HG02571 (cell line): ENCODE data around the gene ZDHHC6.
"Not testable (repeated sequence)": the region's sequence is repeated elsewhere in the genome, so short reads cannot be mapped to it uniquely, and the experiment has no call there.

ENCODE experiments used
- ATAC-seq: cut with Tn5 transposase; IDR thresholded peaks from one replicate; pipeline ENCODE4 v1.9.1; 2021; ENCODE audit warnings: mild to moderate bottlenecking, moderate library complexity; ENCODE audit not compliant: unreplicated experiment

Gene ZDHHC6

DNA sequence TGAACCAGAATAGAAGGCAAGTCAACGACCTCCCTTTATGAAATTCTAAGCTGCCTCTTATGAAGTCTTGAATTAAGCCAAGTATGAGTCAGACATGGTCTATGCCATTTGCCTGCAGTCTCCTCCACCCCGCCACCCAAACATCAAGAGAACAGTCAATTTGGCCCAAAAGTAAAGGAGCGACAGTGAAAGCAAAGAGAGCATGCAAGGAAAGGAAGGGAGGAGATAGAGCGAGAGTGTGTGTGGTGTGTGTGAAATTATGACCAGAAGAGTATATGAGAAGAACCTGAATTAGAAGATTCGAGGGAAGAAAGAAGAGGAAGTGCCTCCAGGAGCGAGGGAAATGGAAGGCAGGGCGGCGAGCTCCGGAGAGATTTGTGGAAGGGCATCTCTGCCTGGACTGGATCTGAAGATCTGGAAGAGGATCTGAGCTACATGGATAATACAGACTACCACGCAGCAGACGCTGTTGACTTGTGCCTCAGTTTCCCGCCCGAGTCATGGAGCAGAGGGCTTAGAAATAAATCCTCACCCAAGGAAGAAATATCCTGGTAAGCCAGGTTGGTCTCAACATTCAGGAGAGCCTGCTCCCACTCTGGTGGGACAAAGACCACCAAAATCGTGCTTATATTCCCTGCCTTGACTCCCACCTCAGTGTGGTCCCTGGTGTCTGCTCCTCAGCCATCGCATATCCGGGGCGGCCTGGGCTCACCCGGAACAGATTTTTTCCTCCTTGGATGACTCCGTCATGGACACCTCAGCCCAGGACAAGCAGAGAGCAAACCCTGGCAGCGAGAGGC is 459 bp downstream of the ZDHHC6 start:
- ATAC-seq = peak; percentile 36

DNA sequence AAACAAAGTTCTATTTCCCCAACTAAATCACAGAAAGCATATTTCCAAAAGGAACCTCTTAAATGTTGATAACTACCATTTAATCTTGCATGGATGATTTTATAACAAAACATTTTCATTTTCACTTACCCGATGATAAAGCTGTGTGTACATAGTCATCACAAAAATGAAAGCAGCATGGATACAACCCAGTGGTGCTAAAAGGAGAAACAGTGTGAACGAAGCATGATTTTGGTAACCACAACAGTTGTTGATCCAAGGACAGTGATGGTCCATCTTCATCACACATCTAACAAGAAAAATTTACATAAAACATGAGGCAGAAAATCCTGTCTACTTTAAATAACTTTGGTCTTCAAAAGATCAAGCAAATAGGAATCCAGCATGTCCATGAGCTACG is 4.7 kb downstream of the ZDHHC6 start:
- ATAC-seq = no peak

DNA sequence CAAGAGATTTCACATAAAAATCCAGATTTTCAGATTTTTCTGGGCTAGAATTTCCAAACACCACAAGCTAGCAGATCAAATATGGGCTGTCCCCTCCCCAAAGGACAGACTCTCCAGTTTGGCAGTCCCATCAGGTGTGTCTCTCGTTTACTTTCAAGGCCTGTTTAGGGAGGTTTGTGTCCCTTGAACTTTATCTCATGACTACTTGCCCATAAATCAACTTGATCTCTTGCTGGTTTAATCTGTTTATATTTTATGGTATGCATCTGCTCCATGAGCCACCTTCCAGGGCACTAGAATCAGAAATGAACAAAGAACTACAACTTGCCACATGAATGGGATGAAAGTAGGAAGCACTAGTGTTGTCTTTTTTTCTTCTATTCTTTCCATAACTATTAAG is 5.2 kb downstream of the ZDHHC6 start:
- ATAC-seq = no peak

DNA sequence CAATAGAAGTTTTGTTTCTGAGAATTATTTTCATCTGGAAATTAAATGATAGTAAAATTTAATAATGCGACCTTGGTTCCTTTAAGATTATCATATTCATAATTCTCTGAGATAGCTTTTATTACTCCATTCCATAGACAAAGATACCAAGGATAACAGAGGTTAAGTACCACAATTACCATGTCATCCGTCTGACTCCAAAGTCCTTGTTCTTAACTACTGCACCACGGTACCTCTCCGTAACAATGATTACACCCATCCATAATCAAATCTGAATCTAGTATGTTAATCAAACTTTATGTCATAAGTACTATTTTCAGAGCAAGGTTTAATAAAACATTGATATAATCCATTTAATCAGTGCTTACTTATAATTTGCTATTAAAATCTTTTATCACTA is 8.4 kb downstream of the ZDHHC6 start:
- no peak for ATAC-seq

DNA sequence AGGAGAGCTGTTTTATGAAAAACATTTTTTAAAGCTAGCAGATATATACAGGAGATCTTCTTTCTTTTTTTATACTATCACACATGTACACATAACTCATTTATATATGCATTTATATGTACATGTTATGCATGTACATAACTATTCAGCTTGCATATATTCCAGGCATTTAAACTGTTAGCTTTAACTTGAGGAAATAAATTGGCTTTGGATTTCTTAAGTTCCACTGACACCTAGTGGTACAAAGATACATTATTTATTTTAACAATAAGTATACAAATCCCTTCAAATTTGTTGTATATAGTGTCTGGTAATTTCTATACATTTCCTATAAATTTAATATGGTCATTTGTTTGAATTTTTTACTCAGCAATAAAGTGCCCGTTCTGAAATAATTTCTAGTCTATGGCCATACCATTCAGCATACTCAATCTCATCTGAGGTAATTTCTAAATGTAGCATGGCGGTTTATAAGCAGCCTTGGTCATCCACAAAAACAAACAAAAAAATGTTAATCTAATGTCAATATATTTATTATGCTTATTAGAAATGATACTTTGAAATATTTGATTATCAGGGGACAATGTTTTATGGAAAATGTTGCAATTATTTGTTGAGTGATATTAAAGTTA is 11.6 kb downstream of the ZDHHC6 start:
- no peak for ATAC-seq

DNA sequence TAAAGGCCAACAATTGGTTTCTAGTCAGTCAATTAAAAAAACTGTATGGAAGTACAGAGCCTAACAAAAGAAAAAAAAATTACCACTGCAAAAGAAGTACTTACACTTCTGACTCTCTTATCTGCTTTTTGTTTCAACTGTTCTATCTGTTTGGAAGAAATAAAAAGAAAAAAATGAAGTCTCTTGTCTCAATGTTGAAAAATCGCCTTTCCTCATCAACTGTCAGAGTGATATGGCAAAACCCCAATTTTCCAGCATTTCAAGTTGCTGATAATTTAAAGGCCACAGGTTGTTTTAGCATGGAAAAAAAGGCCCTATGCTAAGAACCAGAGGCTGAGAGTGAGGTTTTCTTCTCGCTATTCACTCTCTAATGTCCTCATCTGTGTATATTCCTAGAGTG is 13.6 kb downstream of the ZDHHC6 start:
- no peak for ATAC-seq

DNA sequence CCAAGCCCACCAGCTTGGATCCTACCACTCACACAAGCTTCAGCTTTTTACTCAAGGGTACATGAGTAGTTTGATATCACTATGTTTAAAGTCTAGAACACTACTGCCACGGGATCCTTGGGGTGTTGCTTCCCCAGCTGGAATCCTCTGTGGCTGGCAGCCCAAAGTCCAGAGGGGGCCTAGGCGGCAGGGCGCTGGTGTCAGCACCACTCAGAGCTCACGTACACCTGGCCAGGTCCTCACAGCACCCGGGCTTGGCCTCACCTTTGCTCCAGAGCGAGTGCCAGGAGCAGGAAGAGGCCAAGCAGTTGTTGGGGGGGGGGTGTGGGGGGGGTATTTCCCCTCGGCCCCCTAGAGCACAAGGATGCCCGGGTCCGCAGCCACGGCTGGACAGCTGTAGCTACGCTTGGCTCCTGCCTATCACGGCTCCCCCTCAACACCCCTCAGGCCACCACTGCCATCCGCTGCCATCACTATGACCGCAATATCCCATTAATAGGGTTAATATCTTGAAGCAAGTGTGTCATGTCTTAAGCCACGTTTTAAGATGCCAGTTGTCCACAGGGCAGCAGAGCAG is 17.0 kb downstream of the ZDHHC6 start:
- no peak for ATAC-seq

DNA sequence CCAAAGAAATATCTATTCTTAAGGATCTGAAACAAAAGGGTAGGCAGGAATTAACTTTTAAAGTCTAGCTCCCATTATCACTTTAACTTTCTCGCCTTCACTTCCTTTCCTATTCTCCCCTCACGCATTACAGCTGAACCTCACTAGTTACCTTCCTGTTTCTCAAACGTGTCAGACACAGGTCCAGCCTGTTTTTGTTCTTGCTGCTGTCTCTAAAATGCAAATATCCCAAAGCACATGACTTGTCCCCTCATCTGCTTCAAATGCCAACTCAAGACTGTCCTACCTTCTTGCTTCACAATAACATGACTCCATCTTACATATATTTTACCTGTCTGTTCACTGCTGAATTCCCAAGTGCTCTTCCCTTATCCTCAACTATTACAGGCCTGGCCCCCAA is 17.6 kb downstream of the ZDHHC6 start:
- ATAC-seq = no peak

DNA sequence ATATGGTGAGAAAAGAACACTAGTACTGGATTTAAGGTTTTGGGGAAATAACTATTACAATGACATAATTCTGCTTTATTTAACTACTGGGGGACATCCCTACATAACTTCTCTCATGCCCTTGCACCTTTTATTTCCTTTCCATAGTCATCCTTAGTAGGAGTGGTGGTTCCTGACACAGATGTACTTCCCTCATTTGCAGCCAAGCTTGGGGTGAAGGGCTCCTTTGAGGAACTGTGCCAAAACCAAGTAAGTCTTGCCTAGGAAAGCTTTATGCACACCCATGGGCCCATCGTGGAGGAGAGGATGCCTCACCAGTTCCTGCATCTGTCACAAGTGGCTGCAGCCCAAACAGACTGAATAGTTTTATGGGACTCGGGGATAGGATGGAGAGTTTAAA is 20.6 kb downstream of the ZDHHC6 start:
- ATAC-seq = no peak

DNA sequence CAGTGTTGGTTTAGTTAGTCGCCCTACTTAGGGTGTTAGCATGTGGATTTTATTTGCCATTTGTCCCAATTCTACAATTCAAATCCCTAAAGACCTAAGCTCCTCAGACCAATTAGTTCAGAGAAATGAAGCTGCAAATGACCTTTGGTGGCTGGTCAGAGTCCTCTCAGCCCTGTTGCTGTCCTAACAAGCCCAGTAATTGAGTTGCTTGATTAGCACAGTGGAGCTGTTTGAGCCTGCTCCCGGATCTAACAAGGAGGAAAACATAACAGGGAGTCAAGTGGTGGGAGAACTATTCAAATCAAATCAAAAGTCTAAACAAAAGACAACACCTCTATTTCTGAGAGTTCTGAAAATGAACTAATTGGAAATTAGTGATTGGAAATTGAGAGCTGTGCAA is 22.1 kb downstream of the ZDHHC6 start:
- no peak for ATAC-seq

DNA sequence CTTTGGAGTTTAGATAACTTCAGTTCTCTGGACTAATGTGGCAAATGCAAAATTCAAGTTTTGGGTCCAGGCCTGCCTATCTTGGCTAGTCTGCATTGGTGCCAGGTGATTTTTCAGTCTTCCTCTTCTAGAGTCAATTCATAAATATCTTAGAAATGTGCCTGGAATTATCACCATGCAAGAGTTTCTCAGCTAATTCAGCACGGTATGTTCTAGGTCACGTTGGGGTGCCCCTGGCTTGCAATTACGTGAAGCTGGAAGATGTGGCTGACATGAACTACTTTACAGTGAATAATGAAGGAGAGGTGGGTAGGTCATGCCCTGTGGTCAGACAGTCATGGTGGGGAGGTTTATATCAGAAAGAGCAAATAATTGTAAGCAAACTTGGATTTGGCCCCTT is 25.0 kb downstream of the ZDHHC6 start:
- ATAC-seq = no peak

DNA sequence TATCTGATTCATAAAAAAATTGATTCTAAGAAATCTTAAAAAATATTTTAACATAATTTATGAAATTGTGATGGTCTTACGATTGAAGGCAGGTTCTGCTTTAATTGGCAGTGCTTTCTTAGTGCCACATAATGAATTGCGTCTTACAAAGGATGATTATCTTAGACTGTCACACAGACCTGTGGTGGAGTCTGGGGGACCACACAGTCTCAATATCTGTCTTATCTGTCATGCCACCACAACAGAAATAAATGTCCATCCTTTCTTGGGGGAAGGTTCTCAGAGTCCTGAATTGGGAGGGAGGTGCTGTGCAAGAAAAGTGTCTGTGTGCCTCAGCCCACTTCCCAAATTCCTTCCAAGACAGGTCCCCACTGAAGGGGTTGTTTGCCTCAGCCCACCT is 34.0 kb downstream of the ZDHHC6 start:
- ATAC-seq = no peak

DNA sequence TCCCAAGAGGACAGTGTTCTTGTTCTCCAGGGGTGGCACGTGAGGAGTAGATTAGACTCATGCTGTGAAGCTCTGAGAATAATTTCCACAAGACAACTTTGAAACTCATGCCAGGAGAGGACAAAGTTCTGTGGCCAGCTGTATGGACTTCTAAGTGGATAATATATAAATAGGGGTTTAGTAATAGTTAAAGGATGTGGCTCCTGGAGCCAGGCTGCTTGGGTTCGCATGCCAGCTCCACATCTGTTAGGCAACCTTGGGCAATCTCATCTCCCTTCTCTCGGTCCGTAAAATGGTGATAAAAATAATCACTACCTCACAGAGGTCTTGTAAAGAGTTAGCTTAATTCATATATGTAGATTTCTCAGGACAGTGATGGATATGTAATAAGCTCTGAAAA is 37.0 kb downstream of the ZDHHC6 start:
- ATAC-seq = no peak

DNA sequence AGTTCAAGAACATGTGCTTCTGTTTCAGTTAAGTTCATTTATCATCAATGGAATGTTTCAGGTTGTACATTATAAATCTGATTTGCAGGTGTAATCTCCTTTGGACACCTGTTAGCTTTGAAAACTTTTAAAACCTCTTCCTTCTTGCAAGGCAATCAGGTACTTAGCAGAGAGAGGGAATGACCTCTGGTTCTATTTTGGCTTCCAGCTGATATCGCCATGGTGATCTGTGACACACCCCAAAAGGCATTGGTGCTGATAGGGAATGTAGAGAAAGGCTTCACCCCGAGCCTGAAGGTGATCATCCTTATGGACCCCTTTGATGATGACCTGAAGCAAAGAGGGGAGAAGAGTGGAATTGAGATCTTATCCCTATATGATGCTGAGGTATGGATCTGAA is 37.4 kb downstream of the ZDHHC6 start:
- no peak for ATAC-seq

DNA sequence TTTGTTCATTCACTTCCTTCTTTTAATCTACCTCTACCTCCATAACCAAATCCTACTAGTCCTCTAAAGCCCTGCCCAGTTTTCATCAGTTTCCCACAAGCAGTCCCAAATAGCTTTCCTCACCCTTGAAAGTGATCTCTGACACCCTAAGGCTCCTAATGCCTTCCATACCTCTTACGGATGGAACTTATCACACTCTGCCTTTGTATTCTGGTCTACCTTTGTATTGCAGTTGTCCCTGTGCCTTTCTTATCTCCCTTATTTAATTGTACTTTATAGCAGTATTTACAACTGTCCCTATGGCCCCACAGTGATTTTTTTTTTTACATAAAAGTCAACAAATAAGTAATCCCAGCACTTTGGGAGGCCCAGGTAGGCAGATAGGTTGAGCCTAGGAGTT is 39.0 kb downstream of the ZDHHC6 start:
- ATAC-seq = no peak

DNA sequence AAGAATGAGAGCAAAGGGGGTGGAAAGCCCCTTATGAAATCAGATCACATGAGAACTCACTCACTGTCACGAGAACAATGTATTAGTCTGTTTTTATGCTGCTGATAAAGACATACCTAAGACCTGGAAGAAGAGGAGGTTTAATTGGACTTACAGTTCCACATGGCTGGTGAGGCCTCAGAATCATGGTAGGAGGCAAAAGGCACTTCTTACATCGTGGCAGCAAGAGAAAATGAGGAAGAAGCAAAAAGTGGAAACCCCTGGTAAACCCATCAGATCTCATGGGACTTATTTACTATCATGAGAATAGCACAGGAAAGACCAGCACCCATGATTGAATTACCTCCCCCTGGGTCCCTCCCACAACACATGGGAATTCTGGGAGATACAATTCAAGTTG is 39.9 kb downstream of the ZDHHC6 start:
- not testable (repeated sequence) for ATAC-seq

DNA sequence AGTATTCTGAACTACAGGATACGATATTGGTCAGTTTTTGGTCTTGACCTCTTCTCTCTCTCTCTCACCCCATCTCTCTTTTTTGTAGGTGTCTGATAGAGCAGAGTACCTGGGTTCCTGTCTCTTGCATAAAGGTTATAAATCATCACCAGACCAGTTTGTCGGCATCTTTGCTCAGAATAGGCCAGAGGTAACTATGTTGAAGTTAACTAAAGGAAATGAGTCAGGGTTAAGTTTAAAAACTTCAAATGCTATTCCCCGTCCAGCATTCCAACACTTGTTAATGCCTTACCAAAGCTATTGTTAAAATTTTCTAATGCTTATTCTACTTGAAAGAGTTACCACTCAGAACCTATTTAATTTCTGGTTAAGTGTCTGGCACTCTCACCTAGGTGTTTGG is 42.1 kb downstream of the ZDHHC6 start:
- ATAC-seq = no peak

DNA sequence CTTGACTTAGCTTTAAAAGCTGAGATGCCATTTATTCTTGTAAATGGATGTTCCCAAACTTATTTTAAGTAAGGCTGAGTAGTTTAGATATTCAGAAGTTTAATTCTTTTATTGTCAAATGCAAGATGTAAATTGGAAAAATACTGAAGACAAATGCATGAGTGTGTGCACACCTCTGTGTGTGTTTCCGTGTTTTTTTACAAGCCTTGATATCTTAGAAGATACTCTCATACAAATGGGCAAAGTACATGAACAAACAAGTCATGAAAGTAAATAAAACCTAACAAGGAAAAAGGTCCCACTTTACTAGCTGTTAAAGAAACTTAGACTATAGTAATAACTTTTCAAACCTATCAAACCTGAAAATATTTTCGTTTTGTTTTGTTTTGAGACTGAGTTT is 43.8 kb downstream of the ZDHHC6 start:
- no peak for ATAC-seq

DNA sequence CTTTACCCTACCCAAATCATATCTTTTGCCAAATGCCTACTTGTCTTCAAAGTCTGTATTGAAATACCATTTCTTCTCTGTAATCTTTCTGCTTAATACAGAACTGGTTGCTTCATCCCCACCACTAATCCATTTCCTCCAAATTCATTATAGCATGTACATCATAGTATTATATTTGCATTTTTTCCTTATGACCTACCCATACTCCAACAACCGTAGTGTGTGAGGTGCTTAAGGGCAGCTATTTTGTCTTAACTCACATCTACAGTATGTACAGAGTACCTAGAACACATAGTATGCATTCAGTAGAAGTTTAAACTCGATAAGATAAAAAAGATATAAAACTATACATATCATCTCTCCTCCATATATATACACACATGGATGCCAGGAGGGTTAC is 49.1 kb downstream of the ZDHHC6 start:
- no peak for ATAC-seq

DNA sequence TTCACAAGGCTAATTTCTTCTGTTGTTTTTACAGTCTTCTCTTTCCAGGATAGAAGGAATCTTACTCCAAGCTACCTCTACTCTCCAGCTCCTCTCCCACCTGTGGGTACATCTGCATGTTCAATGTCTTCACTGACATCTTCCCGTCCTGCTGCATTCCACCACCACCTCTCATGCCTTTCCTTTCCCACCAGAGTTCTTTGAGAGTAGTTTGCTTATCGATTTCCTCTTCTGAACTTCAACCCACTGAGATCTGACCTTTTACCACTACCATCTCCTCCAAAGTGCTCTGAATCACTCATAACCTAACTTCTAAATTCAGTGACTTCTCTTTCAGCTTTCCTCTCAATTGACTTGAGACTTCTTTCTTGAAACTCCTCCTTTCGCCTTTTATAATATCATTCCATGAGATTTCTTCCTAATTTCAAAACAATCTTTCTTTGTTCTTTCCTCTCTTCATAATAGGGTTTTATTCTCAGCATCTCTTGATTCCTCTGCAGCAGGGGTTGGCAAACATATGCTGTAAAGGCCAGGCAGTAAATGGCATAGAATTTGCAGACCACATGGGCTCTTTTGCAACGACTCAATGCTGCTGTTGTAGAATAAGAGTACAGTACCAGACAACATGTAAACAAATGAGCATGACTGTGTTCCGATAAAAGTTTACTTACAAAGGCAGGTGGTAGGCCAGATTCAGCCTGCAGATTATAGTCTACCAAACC is 50.7 kb downstream of the ZDHHC6 start:
- ATAC-seq = no peak

DNA sequence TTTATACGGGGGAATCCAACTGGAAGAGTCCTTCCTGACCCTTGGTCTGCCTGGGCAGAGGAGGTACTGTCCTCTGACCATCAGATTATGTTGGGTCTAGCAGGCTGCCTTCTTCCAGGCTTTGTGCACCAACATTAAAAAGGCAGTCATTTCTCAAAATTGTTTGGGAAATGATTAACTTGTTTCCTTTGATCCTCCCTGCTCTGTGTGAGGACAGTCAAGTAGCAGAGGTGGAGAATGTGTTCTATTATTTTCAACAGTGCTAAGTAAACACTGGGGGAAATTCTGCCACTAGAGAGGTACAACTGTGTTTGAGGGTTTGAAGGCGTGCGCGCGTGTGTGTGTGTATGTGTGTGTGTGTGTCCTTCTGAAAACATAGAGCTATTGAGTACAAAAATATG is 52.2 kb downstream of the ZDHHC6 start:
- no peak for ATAC-seq

DNA sequence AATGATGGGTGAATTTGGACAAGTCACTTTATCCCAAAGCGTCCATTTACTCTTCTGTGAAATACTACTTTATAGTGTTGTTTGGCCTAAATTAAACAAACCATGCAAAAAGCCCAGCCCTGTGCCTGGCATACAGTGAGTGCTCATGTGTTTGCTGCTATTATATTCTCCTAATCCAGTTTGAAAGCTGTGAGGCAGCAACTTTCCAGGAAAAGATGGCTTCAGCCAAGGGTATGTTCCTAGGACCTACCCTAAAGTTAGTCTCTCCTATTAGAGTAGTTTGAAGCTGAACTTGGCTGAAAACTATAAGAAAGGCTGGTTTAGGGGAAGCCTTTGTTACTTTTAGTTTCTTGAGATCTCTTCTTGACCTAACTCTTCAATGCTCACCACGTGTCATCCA is 52.9 kb downstream of the ZDHHC6 start:
- ATAC-seq = no peak
